Neural cell (in vitro differentiated cells): ENCODE data around the gene FAM53B.

Experiments
- POLR2AphosphoS5 ChIP-seq: IDR thresholded peaks from 2 replicates; pipeline ENCODE4 v1.6.1; 2012
- SMC3 ChIP-seq: fragments of 450-650 bp; conservative IDR thresholded peaks from 2 replicates; pipeline ENCODE4 v1.6.1; 2014; ENCODE audit warnings: antibody characterized with exemption, mild to moderate bottlenecking, moderate library complexity; ENCODE audit not compliant: poor library complexity
- TF ChIP-seq, protein P1 (sequence below): IDR thresholded peaks from 2 replicates; pipeline ENCODE4 v1.6.1; 2012; ENCODE audit warnings: borderline replicate concordance
- TF ChIP-seq, protein P2 (sequence below): fragments of 450-650 bp; IDR thresholded peaks from 2 replicates; pipeline ENCODE4 v1.5.1; 2014; ENCODE audit warnings: antibody characterized with exemption, mild to moderate bottlenecking, moderate library complexity; ENCODE audit not compliant: poor library complexity, severe bottlenecking

DNA sequence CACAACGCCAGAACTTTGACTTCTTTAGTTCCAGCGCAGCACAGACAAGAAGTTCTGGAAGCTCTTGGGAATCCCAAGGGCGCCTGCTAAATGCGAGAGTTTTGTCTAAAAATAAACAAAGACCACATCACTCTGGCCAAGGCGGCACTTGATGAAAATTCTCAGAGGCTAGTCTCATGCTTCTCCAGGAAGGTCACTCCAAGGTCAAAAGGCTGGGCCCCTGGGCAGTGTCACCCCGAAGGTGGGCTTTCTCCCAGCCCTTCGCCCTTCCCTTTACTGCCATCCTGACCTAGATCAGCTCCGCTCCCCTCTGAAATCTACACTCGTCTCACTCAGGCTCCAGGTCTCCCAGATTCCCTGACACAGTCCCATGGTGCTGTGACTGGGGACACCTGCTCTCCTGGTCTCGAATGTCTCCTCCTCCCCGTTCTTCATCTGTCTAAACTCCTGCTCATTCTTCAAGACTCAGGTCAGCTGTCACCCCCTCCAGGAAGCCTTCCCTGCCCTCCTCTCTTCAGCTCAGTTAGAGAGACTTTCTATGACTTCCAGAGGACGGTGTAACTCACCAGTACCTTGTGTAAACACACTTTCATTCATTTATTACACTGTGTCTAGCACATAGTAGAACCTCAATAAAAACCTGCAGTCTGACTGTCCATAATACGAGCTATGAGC is 10.5 kb downstream of the FAM53B start:
- TF ChIP-seq, protein P1, sequence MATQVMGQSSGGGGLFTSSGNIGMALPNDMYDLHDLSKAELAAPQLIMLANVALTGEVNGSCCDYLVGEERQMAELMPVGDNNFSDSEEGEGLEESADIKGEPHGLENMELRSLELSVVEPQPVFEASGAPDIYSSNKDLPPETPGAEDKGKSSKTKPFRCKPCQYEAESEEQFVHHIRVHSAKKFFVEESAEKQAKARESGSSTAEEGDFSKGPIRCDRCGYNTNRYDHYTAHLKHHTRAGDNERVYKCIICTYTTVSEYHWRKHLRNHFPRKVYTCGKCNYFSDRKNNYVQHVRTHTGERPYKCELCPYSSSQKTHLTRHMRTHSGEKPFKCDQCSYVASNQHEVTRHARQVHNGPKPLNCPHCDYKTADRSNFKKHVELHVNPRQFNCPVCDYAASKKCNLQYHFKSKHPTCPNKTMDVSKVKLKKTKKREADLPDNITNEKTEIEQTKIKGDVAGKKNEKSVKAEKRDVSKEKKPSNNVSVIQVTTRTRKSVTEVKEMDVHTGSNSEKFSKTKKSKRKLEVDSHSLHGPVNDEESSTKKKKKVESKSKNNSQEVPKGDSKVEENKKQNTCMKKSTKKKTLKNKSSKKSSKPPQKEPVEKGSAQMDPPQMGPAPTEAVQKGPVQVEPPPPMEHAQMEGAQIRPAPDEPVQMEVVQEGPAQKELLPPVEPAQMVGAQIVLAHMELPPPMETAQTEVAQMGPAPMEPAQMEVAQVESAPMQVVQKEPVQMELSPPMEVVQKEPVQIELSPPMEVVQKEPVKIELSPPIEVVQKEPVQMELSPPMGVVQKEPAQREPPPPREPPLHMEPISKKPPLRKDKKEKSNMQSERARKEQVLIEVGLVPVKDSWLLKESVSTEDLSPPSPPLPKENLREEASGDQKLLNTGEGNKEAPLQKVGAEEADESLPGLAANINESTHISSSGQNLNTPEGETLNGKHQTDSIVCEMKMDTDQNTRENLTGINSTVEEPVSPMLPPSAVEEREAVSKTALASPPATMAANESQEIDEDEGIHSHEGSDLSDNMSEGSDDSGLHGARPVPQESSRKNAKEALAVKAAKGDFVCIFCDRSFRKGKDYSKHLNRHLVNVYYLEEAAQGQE = no peak
- no peak for TF ChIP-seq POLR2AphosphoS5
- TF ChIP-seq, protein P2, sequence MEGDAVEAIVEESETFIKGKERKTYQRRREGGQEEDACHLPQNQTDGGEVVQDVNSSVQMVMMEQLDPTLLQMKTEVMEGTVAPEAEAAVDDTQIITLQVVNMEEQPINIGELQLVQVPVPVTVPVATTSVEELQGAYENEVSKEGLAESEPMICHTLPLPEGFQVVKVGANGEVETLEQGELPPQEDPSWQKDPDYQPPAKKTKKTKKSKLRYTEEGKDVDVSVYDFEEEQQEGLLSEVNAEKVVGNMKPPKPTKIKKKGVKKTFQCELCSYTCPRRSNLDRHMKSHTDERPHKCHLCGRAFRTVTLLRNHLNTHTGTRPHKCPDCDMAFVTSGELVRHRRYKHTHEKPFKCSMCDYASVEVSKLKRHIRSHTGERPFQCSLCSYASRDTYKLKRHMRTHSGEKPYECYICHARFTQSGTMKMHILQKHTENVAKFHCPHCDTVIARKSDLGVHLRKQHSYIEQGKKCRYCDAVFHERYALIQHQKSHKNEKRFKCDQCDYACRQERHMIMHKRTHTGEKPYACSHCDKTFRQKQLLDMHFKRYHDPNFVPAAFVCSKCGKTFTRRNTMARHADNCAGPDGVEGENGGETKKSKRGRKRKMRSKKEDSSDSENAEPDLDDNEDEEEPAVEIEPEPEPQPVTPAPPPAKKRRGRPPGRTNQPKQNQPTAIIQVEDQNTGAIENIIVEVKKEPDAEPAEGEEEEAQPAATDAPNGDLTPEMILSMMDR = no peak
- TF ChIP-seq SMC3 = no peak
